Measurements from ENCODE around the gene CD48.

The CD48 gene

GRCh38 chr1:160646711-160647328 lies 64.8 kb downstream of the CD48 start, which contains the start of gene SLAMF1:
SLAMF1 (minus strand) TSS chr1:160647044; CDS start chr1:160646945, 99 bp downstream.
- DNase-seq: no peak

GRCh38 chr1:160646180-160646579 lies 65.4 kb downstream of the CD48 start:
- DNase-seq: no peak

- DNase-seq: no peak
Measured at GRCh38 chr1:160645386-160646130, 66.1 kb downstream of the CD48 start.

GRCh38 chr1:160644399-160644798 lies 67.2 kb downstream of the CD48 start:
- no peak for DNase-seq

GRCh38 chr1:160643138-160643537 lies 68.5 kb downstream of the CD48 start:
- DNase-seq: no peak

- DNase-seq: no peak
Measured at GRCh38 chr1:160642281-160642644, 69.4 kb downstream of the CD48 start.

GRCh38 chr1:160641323-160642280 lies 70.0 kb downstream of the CD48 start:
- no peak for DNase-seq

- DNase-seq: no peak
Measured at GRCh38 chr1:160640359-160641123, 71.1 kb downstream of the CD48 start.

- no peak for DNase-seq
Measured at GRCh38 chr1:160639652-160640051, 72.0 kb downstream of the CD48 start.

GRCh38 chr1:160638926-160639325 lies 72.7 kb downstream of the CD48 start:
- DNase-seq: no peak

- DNase-seq: no peak
Measured at GRCh38 chr1:160638540-160638857, 73.1 kb downstream of the CD48 start.

- DNase-seq: no peak
Measured at GRCh38 chr1:160637821-160638539, 73.6 kb downstream of the CD48 start.

GRCh38 chr1:160637065-160637464 lies 74.6 kb downstream of the CD48 start:
- DNase-seq: no peak

GRCh38 chr1:160636547-160636946 lies 75.1 kb downstream of the CD48 start:
- DNase-seq: no peak

- no peak for DNase-seq
Measured at GRCh38 chr1:160636076-160636475, 75.5 kb downstream of the CD48 start.

GRCh38 chr1:160634543-160635491 lies 76.8 kb downstream of the CD48 start:
- DNase-seq: no peak

- no peak for DNase-seq
Measured at GRCh38 chr1:160633330-160633903, 78.2 kb downstream of the CD48 start.

- no peak for DNase-seq
Measured at GRCh38 chr1:160631983-160632625, 79.5 kb downstream of the CD48 start.

GRCh38 chr1:160630523-160631451 lies 80.8 kb downstream of the CD48 start:
- no peak for DNase-seq
